HEK293 (cell line): ENCODE results near the gene MSH4.

Experiments used
- CTCF ChIA-PET: fragments of 350-600 bp; formaldehyde crosslinking; extraction: SDS; loops from one replicate; lab custom pipeline; 2021; ENCODE audit warnings: antibody characterized with exemption; lab: Yijun Ruan, JAX
- POLR2A ChIA-PET: fragments of 300-600 bp; formaldehyde crosslinking; extraction: SDS; loops from one replicate; lab custom pipeline; 2020; ENCODE audit warnings: antibody characterized with exemption, inconsistent platforms; lab: Yijun Ruan, JAX
- H3K27ac ChIP-seq: fragments of 200-500 bp; sonication (Bioruptor generic); 2 replicates; pipeline ENCODE4 v1.5.1; 2014; ENCODE audit warnings: low read depth, low read length, control low read depth, inconsistent platforms; ENCODE audit errors: extremely low read depth
- H3K36me3 ChIP-seq, 2 experiments: fragments of 200-500 bp in 1 of 2; sonication (Bioruptor generic) in 1 of 2; 1 replicate in 1 of 2; 2 replicates in 1 of 2; pipeline ENCODE4 v1.5.1; 2014 to 2017; ENCODE audit warnings: inconsistent platforms in 2 of 2, low read length in 2 of 2; ENCODE audit not compliant: control insufficient read depth in 2 of 2, insufficient read depth in 1 of 2
- H3K4me1 ChIP-seq: fragments of 200-500 bp; sonication (Bioruptor generic); 2 replicates; pipeline ENCODE4 v1.5.1; 2014; ENCODE audit warnings: mild to moderate bottlenecking, low read length, inconsistent platforms; ENCODE audit not compliant: control insufficient read depth, insufficient read depth
- H3K4me3 ChIP-seq: 2 replicates; pipeline ENCODE4 v1.5.1; 2011; ENCODE audit warnings: low read depth, mild to moderate bottlenecking, control low read depth, low read length, moderate library complexity
- H3K9me3 ChIP-seq: fragments of 200-500 bp; sonication (Bioruptor generic); 2 replicates; pipeline ENCODE4 v1.5.1; 2014; ENCODE audit warnings: low read depth, low read length, inconsistent platforms; ENCODE audit not compliant: control insufficient read depth, insufficient read depth
- BCL11A ChIP-seq: fragments of 450-650 bp; formaldehyde crosslinking; IDR thresholded peaks from 2 replicates; pipeline ENCODE4 v1.5.1; 2016; ENCODE audit warnings: low read depth, missing biosample characterization, missing genetic modification characterization
- GFI1B ChIP-seq: fragments of 450-650 bp; formaldehyde crosslinking; IDR thresholded peaks from 2 replicates; pipeline ENCODE4 v1.5.1; 2016; ENCODE audit warnings: missing biosample characterization, missing genetic modification characterization
- MEIS1 ChIP-seq: sonication (generic); formaldehyde crosslinking; IDR thresholded peaks from 2 replicates; pipeline ENCODE4 v1.8.1; 2022; ENCODE audit warnings: missing genetic modification reagents, mild to moderate bottlenecking, borderline replicate concordance
- SALL2 ChIP-seq: fragments of 450-650 bp; formaldehyde crosslinking; IDR thresholded peaks from 2 replicates; pipeline ENCODE4 v1.5.0; 2017; ENCODE audit warnings: missing biosample characterization, mild to moderate bottlenecking, missing genetic modification characterization, borderline replicate concordance
- SETDB1 ChIP-seq: IDR thresholded peaks from one replicate; pipeline ENCODE4 v1.6.1; 2017; ENCODE audit warnings: mild to moderate bottlenecking, low read length, moderate library complexity, mixed read lengths; ENCODE audit not compliant: insufficient read length
- TRIM28 ChIP-seq: IDR thresholded peaks from 2 replicates; pipeline ENCODE4 v1.6.1; 2011; ENCODE audit warnings: low read length, control low read depth, borderline replicate concordance
- ZFP3 ChIP-seq: fragments of 450-650 bp; formaldehyde crosslinking; IDR thresholded peaks from 2 replicates; pipeline ENCODE4 v1.5.1; 2016; ENCODE audit warnings: low read depth, missing biosample characterization, missing genetic modification characterization
- ZFP37 ChIP-seq: fragments of 450-650 bp; formaldehyde crosslinking; IDR thresholded peaks from 2 replicates; pipeline ENCODE4 v1.5.1; 2016; ENCODE audit warnings: missing biosample characterization, missing genetic modification characterization
- ZNF114 ChIP-seq: fragments of 450-650 bp; formaldehyde crosslinking; IDR thresholded peaks from 2 replicates; pipeline ENCODE4 v1.5.0; 2017; ENCODE audit warnings: missing biosample characterization, missing genetic modification characterization
- ZNF133 ChIP-seq: fragments of 450-650 bp; formaldehyde crosslinking; IDR thresholded peaks from 2 replicates; pipeline ENCODE4 v1.5.1; 2016; ENCODE audit warnings: missing biosample characterization, missing genetic modification characterization
- ZNF146 ChIP-seq: fragments of 450-650 bp; formaldehyde crosslinking; IDR thresholded peaks from 2 replicates; pipeline ENCODE4 v1.5.1; 2016; ENCODE audit warnings: missing biosample characterization, missing genetic modification characterization
- ZNF16 ChIP-seq: fragments of 450-650 bp; formaldehyde crosslinking; IDR thresholded peaks from 2 replicates; pipeline ENCODE4 v1.5.1; 2016; ENCODE audit warnings: low read depth, missing biosample characterization, missing genetic modification characterization
- ZNF19 ChIP-seq: fragments of 450-650 bp; formaldehyde crosslinking; IDR thresholded peaks from 2 replicates; pipeline ENCODE4; 2016; ENCODE audit warnings: missing biosample characterization, missing genetic modification characterization, low read depth
- ZNF214 ChIP-seq: fragments of 450-650 bp; formaldehyde crosslinking; IDR thresholded peaks from 2 replicates; pipeline ENCODE4 v1.5.1; 2017; ENCODE audit warnings: missing biosample characterization, mild to moderate bottlenecking, missing genetic modification characterization, borderline replicate concordance
- ZNF274 ChIP-seq, 2 experiments: fragments of 200-500 bp in 1 of 2; fragments of 450-650 bp in 1 of 2; sonication (Bioruptor generic) in 1 of 2; formaldehyde crosslinking in 1 of 2; IDR thresholded peaks; 2 replicates each; pipeline versions ENCODE4 v1.5.1 to v1.6.1; 2014 to 2016; ENCODE audit warnings: borderline replicate concordance in 1 of 2, inconsistent platforms in 1 of 2, low read length in 1 of 2, missing biosample characterization in 1 of 2, missing genetic modification characterization in 1 of 2
- ZNF292 ChIP-seq: fragments of 450-650 bp; formaldehyde crosslinking; IDR thresholded peaks from 2 replicates; pipeline ENCODE4 v1.5.1; 2016; ENCODE audit warnings: low read depth, missing biosample characterization, missing genetic modification characterization, borderline replicate concordance
- ZNF341 ChIP-seq: fragments of 450-650 bp; formaldehyde crosslinking; IDR thresholded peaks from 2 replicates; pipeline ENCODE4; 2016; ENCODE audit warnings: low read depth, missing biosample characterization, missing genetic modification characterization
- ZNF350 ChIP-seq: fragments of 450-650 bp; formaldehyde crosslinking; IDR thresholded peaks from 2 replicates; pipeline ENCODE4 v1.5.0; 2017; ENCODE audit warnings: missing biosample characterization, mild to moderate bottlenecking, missing genetic modification characterization
- ZNF391 ChIP-seq: fragments of 450-650 bp; formaldehyde crosslinking; IDR thresholded peaks from 2 replicates; pipeline ENCODE4 v1.5.1; 2016; ENCODE audit warnings: low read depth, missing biosample characterization, missing genetic modification characterization, borderline replicate concordance
- ZNF433 ChIP-seq: fragments of 450-650 bp; formaldehyde crosslinking; IDR thresholded peaks from 2 replicates; pipeline ENCODE4 v1.5.1; 2016; ENCODE audit warnings: missing biosample characterization, missing genetic modification characterization, low read depth
- ZNF48 ChIP-seq: fragments of 450-650 bp; formaldehyde crosslinking; IDR thresholded peaks from 2 replicates; pipeline ENCODE4 v1.5.1; 2016; ENCODE audit warnings: missing biosample characterization, missing genetic modification characterization
- ZNF621 ChIP-seq: fragments of 450-650 bp; formaldehyde crosslinking; IDR thresholded peaks from 2 replicates; pipeline ENCODE4 v1.5.1; 2017; ENCODE audit warnings: missing biosample characterization, missing genetic modification characterization
- ZNF76 ChIP-seq: fragments of 450-650 bp; formaldehyde crosslinking; IDR thresholded peaks from 2 replicates; pipeline ENCODE4; 2016; ENCODE audit warnings: low read depth, missing biosample characterization, missing genetic modification characterization, borderline replicate concordance
- ZNF792 ChIP-seq: fragments of 450-650 bp; formaldehyde crosslinking; IDR thresholded peaks from 2 replicates; pipeline ENCODE4 v1.5.1; 2016; ENCODE audit warnings: missing biosample characterization, missing genetic modification characterization
- TF ChIP-seq, protein P1 (sequence below): fragments of 450-650 bp; formaldehyde crosslinking; IDR thresholded peaks from 2 replicates; pipeline ENCODE4 v1.5.1; 2017; ENCODE audit warnings: missing biosample characterization, missing genetic modification characterization
- TF ChIP-seq, protein P2 (sequence below): fragments of 450-650 bp; formaldehyde crosslinking; IDR thresholded peaks from 2 replicates; pipeline ENCODE4 v1.5.1; 2016; ENCODE audit warnings: missing biosample characterization, missing genetic modification characterization
- TF ChIP-seq, protein P3 (sequence below): fragments of 450-650 bp; formaldehyde crosslinking; IDR thresholded peaks from 2 replicates; pipeline ENCODE4 v1.5.1; 2017; ENCODE audit warnings: missing biosample characterization, missing genetic modification characterization
- TF ChIP-seq, protein P4 (sequence below): fragments of 450-650 bp; formaldehyde crosslinking; IDR thresholded peaks from 2 replicates; pipeline ENCODE4 v1.5.1; 2016; ENCODE audit warnings: missing biosample characterization, missing genetic modification characterization
- TF ChIP-seq, protein P5 (sequence below): sonication (generic); formaldehyde crosslinking; IDR thresholded peaks from 2 replicates; pipeline ENCODE4 v1.8.1; 2022; ENCODE audit warnings: mild to moderate bottlenecking, moderate library complexity, missing genetic modification reagents

The MSH4 gene

DNA sequence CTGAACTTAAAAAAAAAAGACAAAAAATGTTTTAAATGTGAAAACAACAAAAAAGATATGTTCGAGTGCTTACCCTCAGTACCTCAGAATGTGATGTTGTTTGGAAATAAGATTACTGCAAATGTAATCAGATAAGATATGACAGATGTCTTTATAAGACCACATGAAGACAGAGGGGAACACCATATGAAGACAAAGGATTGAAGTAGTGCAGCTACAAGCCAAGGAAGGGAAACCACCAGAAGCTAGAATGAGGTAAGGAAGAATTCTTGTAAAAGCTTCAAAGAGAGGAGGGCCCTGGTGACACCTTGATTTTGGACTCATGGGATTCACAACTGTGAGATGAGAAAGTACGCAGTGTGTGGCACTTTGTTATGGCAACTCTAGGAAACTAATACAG is 120.2 kb downstream of the MSH4 start:
- TF ChIP-seq ZNF391 (tag by site-specific recombination) (no peak), ZNF16 (tag by site-specific recombination) (no peak), ZNF133 (tag by site-specific recombination) (no peak), ZNF76 (no peak), ZNF19 (no peak), ZNF292 (tag by site-specific recombination) (no peak), ZNF341 (tag by site-specific recombination) (no peak), ZNF214 (no peak), ZNF350 (no peak), GFI1B (tag by site-specific recombination) (no peak), BCL11A (tag by site-specific recombination) (no peak), ZNF274 (IDR thresholded peaks at IDR 0.05; ENCODE audit: low read length) (no peak), ZNF274 (tag by site-specific recombination; IDR thresholded peaks at IDR 0.05; ENCODE audit: borderline replicate concordance) (no peak)
- TF ChIP-seq, protein P1, sequence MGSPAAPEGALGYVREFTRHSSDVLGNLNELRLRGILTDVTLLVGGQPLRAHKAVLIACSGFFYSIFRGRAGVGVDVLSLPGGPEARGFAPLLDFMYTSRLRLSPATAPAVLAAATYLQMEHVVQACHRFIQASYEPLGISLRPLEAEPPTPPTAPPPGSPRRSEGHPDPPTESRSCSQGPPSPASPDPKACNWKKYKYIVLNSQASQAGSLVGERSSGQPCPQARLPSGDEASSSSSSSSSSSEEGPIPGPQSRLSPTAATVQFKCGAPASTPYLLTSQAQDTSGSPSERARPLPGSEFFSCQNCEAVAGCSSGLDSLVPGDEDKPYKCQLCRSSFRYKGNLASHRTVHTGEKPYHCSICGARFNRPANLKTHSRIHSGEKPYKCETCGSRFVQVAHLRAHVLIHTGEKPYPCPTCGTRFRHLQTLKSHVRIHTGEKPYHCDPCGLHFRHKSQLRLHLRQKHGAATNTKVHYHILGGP (tag by site-specific recombination), result no peak
- TF ChIP-seq, protein P2, sequence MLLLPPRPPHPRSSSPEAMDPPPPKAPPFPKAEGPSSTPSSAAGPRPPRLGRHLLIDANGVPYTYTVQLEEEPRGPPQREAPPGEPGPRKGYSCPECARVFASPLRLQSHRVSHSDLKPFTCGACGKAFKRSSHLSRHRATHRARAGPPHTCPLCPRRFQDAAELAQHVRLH (tag by site-specific recombination), result no peak
- TF ChIP-seq, protein P3, sequence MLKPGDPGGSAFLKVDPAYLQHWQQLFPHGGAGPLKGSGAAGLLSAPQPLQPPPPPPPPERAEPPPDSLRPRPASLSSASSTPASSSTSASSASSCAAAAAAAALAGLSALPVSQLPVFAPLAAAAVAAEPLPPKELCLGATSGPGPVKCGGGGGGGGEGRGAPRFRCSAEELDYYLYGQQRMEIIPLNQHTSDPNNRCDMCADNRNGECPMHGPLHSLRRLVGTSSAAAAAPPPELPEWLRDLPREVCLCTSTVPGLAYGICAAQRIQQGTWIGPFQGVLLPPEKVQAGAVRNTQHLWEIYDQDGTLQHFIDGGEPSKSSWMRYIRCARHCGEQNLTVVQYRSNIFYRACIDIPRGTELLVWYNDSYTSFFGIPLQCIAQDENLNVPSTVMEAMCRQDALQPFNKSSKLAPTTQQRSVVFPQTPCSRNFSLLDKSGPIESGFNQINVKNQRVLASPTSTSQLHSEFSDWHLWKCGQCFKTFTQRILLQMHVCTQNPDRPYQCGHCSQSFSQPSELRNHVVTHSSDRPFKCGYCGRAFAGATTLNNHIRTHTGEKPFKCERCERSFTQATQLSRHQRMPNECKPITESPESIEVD (tag by site-specific recombination), result no peak
- no peaks in the 10 kb centered on the region for H3K4me1 ChIP-seq
- no peak overlapping the region for H3K27ac ChIP-seq
- ChIA-PET POLR2A (no interaction called here), CTCF (interaction anchor here (0.7 kb wide), 1 partner anchor 55 kb away, joined by 3 read pairs; no protein-coding TSS in a partner anchor)
- H3K4me3 ChIP-seq, result no peak overlapping the region
- H3K36me3 ChIP-seq, result no peaks in the 10 kb centered on the region
- H3K9me3 ChIP-seq, result no peaks in the 10 kb centered on the region

DNA sequence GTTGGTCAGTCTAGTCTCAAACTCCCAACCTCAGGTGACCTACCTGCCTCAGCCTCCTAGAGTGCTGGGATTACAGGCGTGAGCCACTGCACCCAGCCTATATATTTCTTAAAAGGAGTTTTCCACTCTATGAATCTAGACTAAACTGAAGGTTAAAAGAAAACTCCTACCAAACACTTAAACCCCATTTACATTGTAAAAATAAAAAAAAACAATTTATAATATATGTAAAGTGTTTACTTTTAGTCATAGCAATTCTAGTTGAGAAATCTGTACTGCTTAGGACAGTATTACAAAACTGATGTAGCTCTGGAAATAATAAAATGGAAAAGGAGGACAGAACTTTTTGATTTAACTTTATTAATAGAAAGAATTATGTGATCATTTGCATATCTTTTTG is 126.0 kb downstream of the MSH4 start:
- Histone ChIP-seq H3K36me3 (no peaks in the 10 kb centered on the region), H3K4me3 (no peak overlapping the region), H3K9me3 (no peaks in the 10 kb centered on the region), H3K4me1 (no peaks in the 10 kb centered on the region), H3K27ac (no peak overlapping the region)
- TF ChIP-seq MEIS1, result no peak
- no peak for TF ChIP-seq SALL2
- no peak for TF ChIP-seq TRIM28
- no peak for TF ChIP-seq ZNF621
- no peak for TF ChIP-seq ZFP37
- CTCF ChIA-PET, result interaction anchor here (0.6 kb wide), 1 partner anchor 369 kb away, joined by 3 read pairs; no protein-coding TSS in a partner anchor
- POLR2A ChIA-PET, result no interaction called here

DNA sequence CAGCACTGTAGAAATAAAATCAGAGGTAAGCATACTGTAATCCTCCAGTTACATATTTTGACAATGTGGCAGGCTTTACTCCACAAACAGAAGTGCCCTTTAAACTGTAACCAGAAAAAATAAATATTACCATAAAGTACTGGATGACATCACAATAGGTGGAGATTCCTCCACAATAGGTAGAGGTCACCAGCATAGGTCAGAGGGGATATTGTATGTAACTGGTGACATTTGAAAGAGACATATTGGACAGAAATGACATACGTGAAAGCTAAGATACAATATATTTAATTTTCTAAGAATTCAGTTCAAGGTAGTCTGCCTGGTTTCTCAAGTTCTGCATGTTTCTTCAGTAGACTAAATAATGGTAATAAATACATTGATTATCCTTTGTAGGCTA is 135.6 kb downstream of the MSH4 start, which contains the start of gene ASB17:
Gene ASB17, minus strand, starts transcription at position 101 of the 400 bp plus-strand sequence. CDS start 113 bp downstream, outside the sequence.
- no peak within 1 kb of the TSS for H3K4me3 ChIP-seq
- no peak within 1 kb of the TSS for H3K27ac ChIP-seq
- H3K4me1 ChIP-seq, result peaks cover 6% of the 10 kb centered on the region
- CTCF ChIA-PET, result interaction anchor here (1.0 kb wide), 1 partner anchor 24 kb away, joined by 3 read pairs; no protein-coding TSS in a partner anchor
- no peaks in the 10 kb centered on the region for H3K9me3 ChIP-seq
- POLR2A ChIA-PET, result no interaction called here
- no peaks in the 10 kb centered on the region for H3K36me3 ChIP-seq
- TF ChIP-seq ZNF433 (tag by site-specific recombination) (no peak), SETDB1 (no peak), ZFP3 (tag by site-specific recombination) (no peak), ZNF146 (tag by site-specific recombination) (no peak), ZNF48 (tag by site-specific recombination) (no peak), ZNF114 (tag by site-specific recombination) (no peak), ZNF76 (no peak), ZNF19 (no peak), ZNF792 (tag by site-specific recombination) (no peak)
- TF ChIP-seq, protein P4, sequence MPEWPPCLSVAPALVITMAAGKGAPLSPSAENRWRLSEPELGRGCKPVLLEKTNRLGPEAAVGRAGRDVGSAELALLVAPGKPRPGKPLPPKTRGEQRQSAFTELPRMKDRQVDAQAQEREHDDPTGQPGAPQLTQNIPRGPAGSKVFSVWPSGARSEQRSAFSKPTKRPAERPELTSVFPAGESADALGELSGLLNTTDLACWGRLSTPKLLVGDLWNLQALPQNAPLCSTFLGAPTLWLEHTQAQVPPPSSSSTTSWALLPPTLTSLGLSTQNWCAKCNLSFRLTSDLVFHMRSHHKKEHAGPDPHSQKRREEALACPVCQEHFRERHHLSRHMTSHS (tag by site-specific recombination), result no peak
- TF ChIP-seq, protein P5, sequence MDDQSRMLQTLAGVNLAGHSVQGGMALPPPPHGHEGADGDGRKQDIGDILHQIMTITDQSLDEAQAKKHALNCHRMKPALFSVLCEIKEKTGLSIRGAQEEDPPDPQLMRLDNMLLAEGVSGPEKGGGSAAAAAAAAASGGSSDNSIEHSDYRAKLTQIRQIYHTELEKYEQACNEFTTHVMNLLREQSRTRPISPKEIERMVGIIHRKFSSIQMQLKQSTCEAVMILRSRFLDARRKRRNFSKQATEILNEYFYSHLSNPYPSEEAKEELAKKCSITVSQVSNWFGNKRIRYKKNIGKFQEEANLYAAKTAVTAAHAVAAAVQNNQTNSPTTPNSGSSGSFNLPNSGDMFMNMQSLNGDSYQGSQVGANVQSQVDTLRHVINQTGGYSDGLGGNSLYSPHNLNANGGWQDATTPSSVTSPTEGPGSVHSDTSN (CRISPR knock-in tag), result no peak
